Lower leg skin (tissue), 3 donors: ENCODE measurements around the gene ENAH.

Experiments used
- CTCF ChIP-seq, 3 donors: fragments of 450-650 bp; IDR thresholded peaks; one replicate each; pipeline ENCODE4 v1.5.1; 2016; ENCODE audit warnings: antibody characterized with exemption in 3 of 3, mild to moderate bottlenecking in 3 of 3, moderate library complexity in 2 of 3
- POLR2A ChIP-seq, 2 donors: fragments of 450-650 bp; IDR thresholded peaks; one replicate each; pipeline ENCODE4 v1.6.1; 2016 to 2017; ENCODE audit warnings: antibody characterized with exemption in 2 of 2, mild to moderate bottlenecking in 1 of 2, moderate library complexity in 1 of 2

- TF ChIP-seq POLR2A (IDR thresholded peaks at IDR 0.05), result no peak
- TF ChIP-seq CTCF (IDR thresholded peaks at IDR 0.05), result no peak
Observed at GRCh38 chr1:225561675-225562074, 91.2 kb downstream of the ENAH start.
